ACC112 (cell line): ENCODE data around the gene RSBN1.

Source experiments
- H2AFZ ChIP-seq: fragments of 200-600 bp; sonication (generic); one replicate; pipeline ENCODE4 v1.6.0; 2017; ENCODE audit warnings: antibody characterized with exemption, low read length; ENCODE audit not compliant: unreplicated experiment
- H3K27ac ChIP-seq: fragments of 200-600 bp; sonication (generic); 2 replicates; pipeline ENCODE4 v1.5.1; 2014; ENCODE audit warnings: low read depth, mild to moderate bottlenecking, antibody characterized with exemption, low read length, moderate library complexity
- H3K27me3 ChIP-seq: fragments of 200-600 bp; sonication (generic); 2 replicates; pipeline ENCODE4 v1.6.1; 2014; ENCODE audit warnings: mild to moderate bottlenecking, antibody characterized with exemption, low read length, moderate library complexity, mixed read lengths; ENCODE audit not compliant: insufficient read depth
- H3K36me3 ChIP-seq: fragments of 200-600 bp; sonication (generic); 2 replicates; pipeline ENCODE4 v1.6.1; 2016; ENCODE audit warnings: mild to moderate bottlenecking, antibody characterized with exemption, low read length, moderate library complexity, mixed read lengths; ENCODE audit not compliant: insufficient read depth
- H3K4me1 ChIP-seq: fragments of 200-600 bp; sonication (generic); one replicate; pipeline ENCODE4 v1.6.1; 2016; ENCODE audit warnings: low read length, mixed read lengths; ENCODE audit not compliant: insufficient read depth, unreplicated experiment, control insufficient read depth
- H3K4me3 ChIP-seq: fragments of 200-600 bp; sonication (generic); 2 replicates; pipeline ENCODE4 v1.5.1; 2014; ENCODE audit warnings: mild to moderate bottlenecking, low read depth, low read length
- H3K79me2 ChIP-seq: fragments of 200-600 bp; sonication (generic); one replicate; pipeline ENCODE4 v1.6.0; 2016; ENCODE audit warnings: low read length; ENCODE audit not compliant: control insufficient read depth, unreplicated experiment, insufficient read depth

Gene RSBN1

GRCh38 chr1:113780374-113781146, 31.7 kb downstream of the RSBN1 start:
- no peaks in the 10 kb centered on the region for H3K36me3 ChIP-seq
- H3K27ac ChIP-seq, result no peak overlapping the region
- no peaks in the 10 kb centered on the region for H3K27me3 ChIP-seq
- no peak overlapping the region for H2AFZ ChIP-seq
- no peak overlapping the region for H3K4me3 ChIP-seq
- peaks cover 14% of the 10 kb centered on the region for H3K4me1 ChIP-seq
- peaks cover 36% of the 10 kb centered on the region for H3K79me2 ChIP-seq

- Histone ChIP-seq H3K79me2 (peaks cover 36% of the 10 kb centered on the region), H3K4me3 (no peak overlapping the region), H3K4me1 (peaks cover 13% of the 10 kb centered on the region), H3K27ac (no peak overlapping the region), H3K36me3 (no peaks in the 10 kb centered on the region), H3K27me3 (no peaks in the 10 kb centered on the region), H2AFZ (no peak overlapping the region)
These were observed 32.7 kb downstream of the RSBN1 start for GRCh38 chr1:113779542-113779941.

GRCh38 chr1:113777561-113777960, 34.7 kb downstream of the RSBN1 start:
- Histone ChIP-seq H3K36me3 (no peaks in the 10 kb centered on the region), H2AFZ (no peak overlapping the region), H3K79me2 (peaks cover 33% of the 10 kb centered on the region)

GRCh38 chr1:113770031-113770430, 42.2 kb downstream of the RSBN1 start:
- Histone ChIP-seq H3K79me2 (no peaks in the 10 kb centered on the region), H3K27ac (no peak overlapping the region), H3K27me3 (no peaks in the 10 kb centered on the region), H3K36me3 (0 out of 2 replicates have a peak, but pooled peaks cover 12% of the 10 kb centered on the region), H2AFZ (no peak overlapping the region), H3K4me1 (peaks cover 11% of the 10 kb centered on the region), H3K4me3 (no peak overlapping the region)

More at GRCh38 chr1:113777561-113777960, 34.7 kb downstream of the RSBN1 start:
- H3K4me3 ChIP-seq, result no peak overlapping the region
- H3K27ac ChIP-seq, result no peak overlapping the region
- H3K4me1 ChIP-seq, result peaks cover 2% of the 10 kb centered on the region
- no peaks in the 10 kb centered on the region for H3K27me3 ChIP-seq

- peaks cover 11% of the 10 kb centered on the region for H3K4me1 ChIP-seq
- H2AFZ ChIP-seq, result no peak overlapping the region
- no peaks in the 10 kb centered on the region for H3K79me2 ChIP-seq
- peak overlapping the region; percentile 67 for H3K4me3 ChIP-seq
- H3K27me3 ChIP-seq, result no peaks in the 10 kb centered on the region
- 0 out of 2 replicates have a peak, but pooled peaks cover 12% of the 10 kb centered on the region for H3K36me3 ChIP-seq
- H3K27ac ChIP-seq, result no peak overlapping the region
These were observed 42.7 kb downstream of the RSBN1 start for GRCh38 chr1:113769601-113769970.

GRCh38 chr1:113768916-113769600, 43.2 kb downstream of the RSBN1 start:
- Histone ChIP-seq H3K27ac (no peak overlapping the region), H3K4me3 (peak overlapping the region; percentile 67), H3K36me3 (0 out of 2 replicates have a peak, but pooled peaks cover 12% of the 10 kb centered on the region), H3K4me1 (peaks cover 11% of the 10 kb centered on the region), H2AFZ (peak overlapping the region; percentile 64), H3K79me2 (no peaks in the 10 kb centered on the region), H3K27me3 (no peaks in the 10 kb centered on the region)

GRCh38 chr1:113765306-113766230, 46.7 kb downstream of the RSBN1 start:
- Histone ChIP-seq H3K4me1 (peaks cover 11% of the 10 kb centered on the region), H3K36me3 (peaks cover 12% of the 10 kb centered on the region; the same call in 1 of the 2 replicates), H3K79me2 (no peaks in the 10 kb centered on the region), H3K27me3 (no peaks in the 10 kb centered on the region), H3K27ac (no peak overlapping the region), H3K4me3 (no peak overlapping the region), H2AFZ (no peak overlapping the region)

GRCh38 chr1:113763661-113764060, 48.6 kb downstream of the RSBN1 start:
- Histone ChIP-seq H3K27ac (no peak overlapping the region), H3K27me3 (no peaks in the 10 kb centered on the region), H3K36me3 (peaks cover 12% of the 10 kb centered on the region; the same call in 1 of the 2 replicates), H3K79me2 (peaks cover 2% of the 10 kb centered on the region), H3K4me3 (no peak overlapping the region), H3K4me1 (peaks cover 6% of the 10 kb centered on the region), H2AFZ (no peak overlapping the region)

- H3K4me3 ChIP-seq, result no peak overlapping the region
- peaks cover 10% of the 10 kb centered on the region; the same call in 1 of the 2 replicates for H3K36me3 ChIP-seq
- H3K4me1 ChIP-seq, result peaks cover 11% of the 10 kb centered on the region
- H3K27ac ChIP-seq, result no peak overlapping the region
- peaks cover 19% of the 10 kb centered on the region for H3K79me2 ChIP-seq
- no peaks in the 10 kb centered on the region for H3K27me3 ChIP-seq
- no peak overlapping the region for H2AFZ ChIP-seq
These were observed 50.3 kb downstream of the RSBN1 start for GRCh38 chr1:113761937-113762336.
